Measurements from ENCODE around the gene CIAPIN1. TPM values are rescaled to one million over a fixed set of nuclear protein-coding genes. Genes with fewer than 3 reads are reported as not detected.

Gene CIAPIN1
- total RNA-seq, 3 donors from 2014 or later = 43.2 to 63.7 (median 53.8) TPM

GRCh38 chr16:57482845-57483545 is 35.8 kb upstream of the CIAPIN1 start:
- Histone ChIP-seq H3K36me3 (ENCODE audit: low read depth) (no peaks in the 10 kb centered on the region), H3K4me1 (ENCODE audit: low read depth) (peaks cover 31% of the 10 kb centered on the region), H3K9me3 (no peaks in the 10 kb centered on the region), H3K4me3 (no peak overlapping the region)
- peak in 1 of 3 donors; percentile 33 for DNase-seq
- intact Hi-C loops (cut with DNase I, micrococcal nuclease) = no loop called here
- ATAC-seq = no peak
- TF ChIP-seq, protein P1, sequence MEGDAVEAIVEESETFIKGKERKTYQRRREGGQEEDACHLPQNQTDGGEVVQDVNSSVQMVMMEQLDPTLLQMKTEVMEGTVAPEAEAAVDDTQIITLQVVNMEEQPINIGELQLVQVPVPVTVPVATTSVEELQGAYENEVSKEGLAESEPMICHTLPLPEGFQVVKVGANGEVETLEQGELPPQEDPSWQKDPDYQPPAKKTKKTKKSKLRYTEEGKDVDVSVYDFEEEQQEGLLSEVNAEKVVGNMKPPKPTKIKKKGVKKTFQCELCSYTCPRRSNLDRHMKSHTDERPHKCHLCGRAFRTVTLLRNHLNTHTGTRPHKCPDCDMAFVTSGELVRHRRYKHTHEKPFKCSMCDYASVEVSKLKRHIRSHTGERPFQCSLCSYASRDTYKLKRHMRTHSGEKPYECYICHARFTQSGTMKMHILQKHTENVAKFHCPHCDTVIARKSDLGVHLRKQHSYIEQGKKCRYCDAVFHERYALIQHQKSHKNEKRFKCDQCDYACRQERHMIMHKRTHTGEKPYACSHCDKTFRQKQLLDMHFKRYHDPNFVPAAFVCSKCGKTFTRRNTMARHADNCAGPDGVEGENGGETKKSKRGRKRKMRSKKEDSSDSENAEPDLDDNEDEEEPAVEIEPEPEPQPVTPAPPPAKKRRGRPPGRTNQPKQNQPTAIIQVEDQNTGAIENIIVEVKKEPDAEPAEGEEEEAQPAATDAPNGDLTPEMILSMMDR (IDR thresholded peaks at IDR 0.05) = no peak

DNA sequence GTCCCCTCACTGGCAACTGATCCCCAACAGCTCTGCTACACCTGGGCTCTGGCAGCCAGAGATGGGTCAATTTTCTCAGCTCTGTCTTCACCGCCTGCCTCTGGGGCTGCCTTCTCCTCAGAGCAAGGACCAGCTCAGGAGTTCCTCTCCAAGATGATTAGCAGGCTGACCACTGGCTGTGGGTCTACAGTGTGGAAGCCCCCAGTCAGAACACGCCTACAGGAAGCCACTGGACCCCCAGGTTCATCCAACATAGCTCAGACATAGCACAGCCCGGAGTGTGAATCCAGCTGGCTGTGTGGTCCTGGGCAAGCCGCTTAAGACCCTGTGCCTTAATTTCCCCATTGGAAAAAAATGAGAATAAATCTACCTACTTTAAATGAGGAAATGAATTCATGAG is 34.2 kb upstream of the CIAPIN1 start:
- H3K4me3 ChIP-seq = no peak overlapping the region
- ATAC-seq = no peak
- intact Hi-C loops (cut with DNase I, micrococcal nuclease) = no loop called here
- no peaks in the 10 kb centered on the region for H3K36me3 ChIP-seq (ENCODE audit: low read depth)
- peaks cover 34% of the 10 kb centered on the region for H3K4me1 ChIP-seq (ENCODE audit: low read depth)
- H3K9me3 ChIP-seq = no peaks in the 10 kb centered on the region
- DNase-seq = peak in 1 of 3 donors; percentile 26
- TF ChIP-seq, protein P1 (IDR thresholded peaks at IDR 0.05) = no peak

DNA sequence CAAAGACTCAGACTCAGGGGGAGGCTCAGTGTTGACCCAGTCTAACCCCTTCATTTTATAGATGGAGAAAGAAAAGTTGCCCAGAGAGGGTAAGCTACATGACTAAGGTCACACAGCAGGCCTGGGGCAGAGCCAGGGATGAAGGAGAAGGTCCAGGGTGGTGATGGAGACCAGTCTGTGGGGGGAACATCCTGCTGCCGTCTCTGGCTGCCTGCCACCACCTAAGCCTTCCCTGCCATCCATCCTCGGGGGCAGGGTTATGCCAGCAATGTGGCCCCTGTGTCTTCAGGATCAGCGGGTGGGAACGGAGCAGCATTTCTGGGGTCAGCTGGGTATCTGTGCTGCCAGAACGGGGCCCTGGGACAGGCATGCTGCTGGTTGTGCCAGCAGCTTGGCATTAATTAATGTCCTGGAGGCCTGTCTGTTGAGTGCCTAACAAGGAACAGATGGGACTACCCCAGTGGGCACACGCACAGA is 33.6 kb upstream of the CIAPIN1 start:
- TF ChIP-seq, protein P1 (IDR thresholded peaks at IDR 0.05) = no peak
- ATAC-seq (no peak), DNase-seq (peak in 2 of 3 donors; percentile 49 to 55)
- Histone ChIP-seq H3K4me3 (no peak overlapping the region), H3K4me1 (ENCODE audit: low read depth) (peaks cover 36% of the 10 kb centered on the region), H3K9me3 (no peaks in the 10 kb centered on the region), H3K36me3 (ENCODE audit: low read depth) (no peaks in the 10 kb centered on the region)
- intact Hi-C loops (cut with DNase I, micrococcal nuclease) = no loop called here

DNA sequence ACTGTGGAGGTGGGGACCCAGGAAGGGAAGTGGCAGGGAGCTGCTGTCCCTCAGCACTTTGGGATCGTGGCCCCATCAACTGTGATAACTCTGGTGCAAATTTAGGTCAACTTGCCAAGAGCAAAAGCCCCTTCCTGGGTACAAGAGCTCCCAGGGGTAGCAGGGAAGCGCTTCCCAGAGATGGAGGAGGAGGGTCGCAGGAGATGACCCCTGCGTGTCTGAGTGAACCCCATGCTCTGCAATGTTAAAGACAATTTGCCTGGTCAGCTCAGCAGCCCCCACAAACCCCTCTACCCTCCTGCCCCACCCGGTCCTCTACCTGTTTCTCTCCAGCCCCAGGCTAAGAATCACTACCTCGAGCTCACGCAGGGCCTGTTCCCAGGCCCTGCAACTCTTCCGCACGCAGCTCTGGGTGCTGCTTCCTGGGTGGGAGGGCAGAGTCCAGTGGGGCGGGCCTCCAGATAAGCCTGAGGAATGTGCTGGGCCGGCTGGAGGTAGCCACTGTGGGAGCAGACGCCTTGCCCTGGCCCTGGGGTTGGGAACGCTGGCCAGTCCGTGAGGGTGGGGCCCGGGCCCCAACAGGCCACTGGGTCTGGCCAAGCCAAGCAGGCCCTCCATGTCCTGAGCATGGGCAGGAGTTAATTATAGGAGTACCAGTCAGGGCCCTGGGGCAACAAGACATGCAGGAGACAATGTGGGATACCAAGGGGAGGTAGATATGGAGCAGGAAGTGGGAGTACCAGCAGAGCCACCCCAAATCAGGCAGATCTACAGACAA is 33.0 kb upstream of the CIAPIN1 start:
- ATAC-seq (peak; percentile 90), DNase-seq (peak; percentile 89 to 92 (median 92))
- intact Hi-C loops (cut with DNase I, micrococcal nuclease) = no loop called here
- Histone ChIP-seq H3K4me3 (no peak overlapping the region), H3K36me3 (ENCODE audit: low read depth) (no peaks in the 10 kb centered on the region), H3K9me3 (no peaks in the 10 kb centered on the region), H3K4me1 (ENCODE audit: low read depth) (peaks cover 32% of the 10 kb centered on the region)
- TF ChIP-seq, protein P1 (IDR thresholded peaks at IDR 0.05) = no peak

DNA sequence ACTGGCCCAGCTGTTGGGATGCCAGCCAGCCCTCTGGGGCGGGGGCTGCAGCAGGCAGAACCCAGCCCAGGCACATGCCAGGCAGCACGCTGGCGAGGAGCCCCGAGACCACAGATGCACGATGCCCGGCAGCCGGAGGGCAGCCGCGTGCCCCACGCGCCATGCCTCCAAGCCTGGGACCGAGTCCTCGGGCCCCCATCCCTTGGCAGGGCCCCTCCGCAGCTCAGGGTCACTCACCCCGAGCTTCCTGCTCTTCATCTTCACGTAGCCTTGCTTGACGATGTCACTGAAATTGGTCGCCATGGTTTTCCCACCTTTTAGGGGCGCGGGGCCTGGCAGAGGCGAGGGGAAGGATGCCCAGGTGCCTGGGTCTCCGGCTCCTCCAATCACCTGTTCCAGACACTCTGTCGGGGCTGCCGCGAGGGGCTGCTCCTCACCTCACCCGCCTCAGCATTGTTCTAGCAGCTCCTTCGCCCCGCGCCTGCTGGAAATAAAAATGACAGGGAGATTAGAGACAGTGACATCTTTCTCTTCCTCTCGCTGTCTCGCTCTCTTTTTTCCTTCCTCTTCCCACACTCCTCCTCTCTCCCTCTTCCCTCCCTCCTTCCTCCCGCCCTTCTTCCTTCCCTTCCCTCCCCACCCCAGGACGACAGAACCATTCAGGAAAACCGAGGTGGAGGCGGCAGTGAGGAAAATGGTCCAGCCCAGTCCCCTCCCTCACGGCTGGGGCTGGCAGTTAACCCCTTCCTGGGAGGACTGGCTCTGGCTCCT is 32.2 kb upstream of the CIAPIN1 start:
- intact Hi-C loops (cut with DNase I, micrococcal nuclease) = no loop called here
- H3K4me1 ChIP-seq (ENCODE audit: low read depth) = peaks cover 24% of the 10 kb centered on the region
- H3K9me3 ChIP-seq = no peaks in the 10 kb centered on the region
- TF ChIP-seq, protein P1 (IDR thresholded peaks at IDR 0.05) = no peak
- H3K4me3 ChIP-seq = no peak overlapping the region
- ATAC-seq (peak; percentile 85), DNase-seq (peak; percentile 79 to 86 (median 80))
- peaks cover 2% of the 10 kb centered on the region for H3K36me3 ChIP-seq (ENCODE audit: low read depth)

Measured in mucosa of descending colon (tissue), 3 donors.